Astrocyte (in vitro differentiated cells and primary cell): ENCODE results near the gene PTPRN2.

Experiments
- EZH2 ChIP-seq: IDR thresholded peaks from 2 replicates; pipeline ENCODE4 v1.6.1; 2012; ENCODE audit warnings: mild to moderate bottlenecking, low read length, inconsistent platforms; ENCODE audit not compliant: insufficient read depth
- TF ChIP-seq, protein P1 (sequence below): IDR thresholded peaks from 2 replicates; pipeline ENCODE4 v1.5.1; 2011; ENCODE audit warnings: low read depth, mild to moderate bottlenecking, inconsistent platforms, low read length, moderate library complexity; ENCODE audit not compliant: insufficient read depth

DNA sequence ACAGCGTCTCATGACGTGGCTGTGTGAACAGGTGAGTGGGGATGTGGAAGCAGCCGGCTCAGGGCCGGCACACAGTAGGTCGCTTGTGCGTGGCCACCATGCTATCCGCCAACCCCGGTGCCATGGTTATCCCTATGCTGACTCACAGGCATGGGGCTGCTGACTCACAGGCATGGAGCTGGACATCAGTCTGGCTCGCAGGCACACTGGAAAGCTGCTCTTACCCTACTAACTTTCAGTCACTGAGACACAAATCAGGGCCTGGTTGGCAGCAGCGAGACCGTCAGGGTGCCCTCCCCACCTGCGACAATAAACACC lies 341.9 kb downstream of the PTPRN2 start:
- TF ChIP-seq, protein P1, sequence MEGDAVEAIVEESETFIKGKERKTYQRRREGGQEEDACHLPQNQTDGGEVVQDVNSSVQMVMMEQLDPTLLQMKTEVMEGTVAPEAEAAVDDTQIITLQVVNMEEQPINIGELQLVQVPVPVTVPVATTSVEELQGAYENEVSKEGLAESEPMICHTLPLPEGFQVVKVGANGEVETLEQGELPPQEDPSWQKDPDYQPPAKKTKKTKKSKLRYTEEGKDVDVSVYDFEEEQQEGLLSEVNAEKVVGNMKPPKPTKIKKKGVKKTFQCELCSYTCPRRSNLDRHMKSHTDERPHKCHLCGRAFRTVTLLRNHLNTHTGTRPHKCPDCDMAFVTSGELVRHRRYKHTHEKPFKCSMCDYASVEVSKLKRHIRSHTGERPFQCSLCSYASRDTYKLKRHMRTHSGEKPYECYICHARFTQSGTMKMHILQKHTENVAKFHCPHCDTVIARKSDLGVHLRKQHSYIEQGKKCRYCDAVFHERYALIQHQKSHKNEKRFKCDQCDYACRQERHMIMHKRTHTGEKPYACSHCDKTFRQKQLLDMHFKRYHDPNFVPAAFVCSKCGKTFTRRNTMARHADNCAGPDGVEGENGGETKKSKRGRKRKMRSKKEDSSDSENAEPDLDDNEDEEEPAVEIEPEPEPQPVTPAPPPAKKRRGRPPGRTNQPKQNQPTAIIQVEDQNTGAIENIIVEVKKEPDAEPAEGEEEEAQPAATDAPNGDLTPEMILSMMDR: no peak
- no peak for TF ChIP-seq EZH2
